ENCODE data around the gene LPP. TPM values are rescaled to one million over a fixed set of nuclear protein-coding genes. Genes with fewer than 3 reads are reported as not detected.

The LPP gene
- total RNA-seq, 1 experiment from 2014 or later: 120 TPM

GRCh38 chr3:188908002-188908850 is 754.3 kb downstream of the LPP start:
- intact Hi-C loops (cut with micrococcal nuclease; ENCODE audit: unreplicated experiment): no loop called here
- POLR2A ChIA-PET: no interaction called here
- H3K27ac Mint-ChIP-seq (ENCODE audit: unreplicated experiment): no peak overlapping the region
- no TSS peak for BruUV-seq (replicated peaks)
- no peak overlapping the region for H3K4me3 Mint-ChIP-seq (ENCODE audit: unreplicated experiment)
- Histone ChIP-seq H3K27me3 (replicated peaks; ENCODE audit: control insufficient read depth, insufficient read depth, low read length) (no peaks in the 10 kb centered on the region), H3K9me3 (no peaks in the 10 kb centered on the region), H3K4me1 (peaks cover 10% of the 10 kb centered on the region; the same call in 1 of the 2 replicates), H3K36me3 (ENCODE audit: control insufficient read depth, insufficient read depth, low read length) (no peaks in the 10 kb centered on the region), H3K4me3 (ENCODE audit: low read depth, low read length) (no peak overlapping the region)
- peaks cover 17% of the 10 kb centered on the region for H3K36me3 Mint-ChIP-seq (ENCODE audit: insufficient read depth, unreplicated experiment)
- no peak for TF ChIP-seq CTCF (IDR thresholded peaks at IDR 0.05; ENCODE audit: insufficient read depth in 1 of 2, low read depth in 1 of 2, low read length in 1 of 2, severe bottlenecking in 1 of 2, unreplicated experiment in 1 of 2)
- CTCF ChIA-PET: no interaction called here
- H3K27me3 Mint-ChIP-seq (ENCODE audit: insufficient read depth, unreplicated experiment): no peaks in the 10 kb centered on the region
- H3K9me3 Mint-ChIP-seq (ENCODE audit: unreplicated experiment): no peaks in the 10 kb centered on the region
- H3K4me1 Mint-ChIP-seq (ENCODE audit: low read depth, unreplicated experiment): peaks cover 20% of the 10 kb centered on the region
- no peak for DNase-seq

- Histone ChIP-seq H3K9me3 (no peaks in the 10 kb centered on the region), H3K4me3 (ENCODE audit: low read depth, low read length) (no peak overlapping the region), H3K27me3 (replicated peaks; ENCODE audit: control insufficient read depth, insufficient read depth, low read length) (no peaks in the 10 kb centered on the region), H3K4me1 (peaks cover 18% of the 10 kb centered on the region), H3K36me3 (ENCODE audit: control insufficient read depth, insufficient read depth, low read length) (no peaks in the 10 kb centered on the region)
- Mint-ChIP-seq H3K27ac (ENCODE audit: unreplicated experiment) (peak overlapping the region; percentile 45), H3K27me3 (ENCODE audit: insufficient read depth, unreplicated experiment) (no peaks in the 10 kb centered on the region), H3K4me3 (ENCODE audit: unreplicated experiment) (no peak overlapping the region), H3K9me3 (ENCODE audit: unreplicated experiment) (no peaks in the 10 kb centered on the region), H3K4me1 (ENCODE audit: low read depth, unreplicated experiment) (peaks cover 22% of the 10 kb centered on the region), H3K36me3 (ENCODE audit: insufficient read depth, unreplicated experiment) (peaks cover 10% of the 10 kb centered on the region)
- no TSS peak for BruUV-seq (replicated peaks)
- ChIA-PET POLR2A (no interaction called here), CTCF (no interaction called here)
- intact Hi-C loops (cut with micrococcal nuclease; ENCODE audit: unreplicated experiment): no loop called here
- peak in 1 of 2 experiments; percentile 10 for DNase-seq
- TF ChIP-seq CTCF (IDR thresholded peaks at IDR 0.05; ENCODE audit: insufficient read depth in 1 of 2, low read depth in 1 of 2, low read length in 1 of 2, severe bottlenecking in 1 of 2, unreplicated experiment in 1 of 2): no peak
Observed at GRCh38 chr3:188911026-188911850, 757.3 kb downstream of the LPP start.

GRCh38 chr3:188913084-188913483 is 759.1 kb downstream of the LPP start:
- Mint-ChIP-seq H3K4me1 (ENCODE audit: low read depth, unreplicated experiment) (peaks cover 40% of the 10 kb centered on the region), H3K27me3 (ENCODE audit: insufficient read depth, unreplicated experiment) (no peaks in the 10 kb centered on the region), H3K9me3 (ENCODE audit: unreplicated experiment) (no peaks in the 10 kb centered on the region), H3K36me3 (ENCODE audit: insufficient read depth, unreplicated experiment) (peaks cover 18% of the 10 kb centered on the region), H3K4me3 (ENCODE audit: unreplicated experiment) (no peak overlapping the region), H3K27ac (ENCODE audit: unreplicated experiment) (no peak overlapping the region)
- no TSS peak for BruUV-seq (replicated peaks)
- intact Hi-C loops (cut with micrococcal nuclease; ENCODE audit: unreplicated experiment): no loop called here
- ChIA-PET POLR2A (no interaction called here), CTCF (no interaction called here)
- no peak for TF ChIP-seq CTCF (IDR thresholded peaks at IDR 0.05; ENCODE audit: insufficient read depth in 1 of 2, low read depth in 1 of 2, low read length in 1 of 2, severe bottlenecking in 1 of 2, unreplicated experiment in 1 of 2)
- DNase-seq: no peak
- no peaks in the 10 kb centered on the region for H3K36me3 ChIP-seq (ENCODE audit: control insufficient read depth, insufficient read depth, low read length)
- no peak overlapping the region for H3K4me3 ChIP-seq (ENCODE audit: low read depth, low read length)
- no peaks in the 10 kb centered on the region for H3K9me3 ChIP-seq
- H3K4me1 ChIP-seq: peaks cover 32% of the 10 kb centered on the region
- no peaks in the 10 kb centered on the region for H3K27me3 ChIP-seq (replicated peaks; ENCODE audit: control insufficient read depth, insufficient read depth, low read length)

Measured in Caco-2 (cell line).